Activated naive CD4-positive, alpha-beta T cell treated with anti-CD3 and anti-CD28 coated beads, Interleukin-2, amount 10 ng/mL, durations not matched to agents 7 days and 5 days (primary cell): Measurements from ENCODE around the gene GLRA2.

Experiments used
- CTCF ChIA-PET: fragments of 350-600 bp; sonication (Branson Sonifier 250); formaldehyde crosslinking; loops from one replicate; lab custom pipeline; 2021; ENCODE audit warnings: antibody characterized with exemption; lab: Charles Lee
- DNase-seq: peaks from one replicate; pipeline ENCODE4 v3.0.0-alpha.2; 2020
- H3K27ac Mint-ChIP-seq: one replicate; pipeline ENCODE4 v1.8.0; 2021; ENCODE audit warnings: mild to moderate bottlenecking, moderate library complexity, mixed read lengths
- H3K27me3 Mint-ChIP-seq: one replicate; pipeline ENCODE4 v1.8.0; 2021; ENCODE audit warnings: mild to moderate bottlenecking, mixed read lengths
- H3K36me3 Mint-ChIP-seq: one replicate; pipeline ENCODE4 v1.8.0; 2021; ENCODE audit warnings: mixed read lengths
- H3K4me1 Mint-ChIP-seq: one replicate; pipeline ENCODE4 v1.8.0; 2021; ENCODE audit warnings: mixed read lengths
- H3K4me3 Mint-ChIP-seq: one replicate; pipeline ENCODE4 v1.8.0; 2021; ENCODE audit warnings: mild to moderate bottlenecking, moderate library complexity, mixed read lengths
- H3K9me3 Mint-ChIP-seq: one replicate; pipeline ENCODE4 v1.8.0; 2021; ENCODE audit warnings: mixed read lengths

The GLRA2 gene

GRCh38 chrX:14529290-14529989, at the start of gene GLRA2:
GLRA2 (plus strand) TSS chrX:14529536; CDS start chrX:14530058, 522 bp downstream.
- H3K27ac Mint-ChIP-seq, result no peak within 1 kb of the TSS
- peaks cover 2% of the 10 kb centered on the region for H3K4me1 Mint-ChIP-seq
- H3K9me3 Mint-ChIP-seq, result no peaks in the 10 kb centered on the region
- CTCF ChIA-PET, result interaction anchor here (0.7 to 1.9 kb wide), 5 partner anchors 10 to 714 kb away, joined by 3 to 4 read pairs (median 3); no protein-coding TSS in a partner anchor
- H3K4me3 Mint-ChIP-seq, result no peak within 1 kb of the TSS
- no peaks in the 10 kb centered on the region for H3K36me3 Mint-ChIP-seq
- DNase-seq, result peak; percentile 39
- peaks cover 9% of the 10 kb centered on the region for H3K27me3 Mint-ChIP-seq

DNA sequence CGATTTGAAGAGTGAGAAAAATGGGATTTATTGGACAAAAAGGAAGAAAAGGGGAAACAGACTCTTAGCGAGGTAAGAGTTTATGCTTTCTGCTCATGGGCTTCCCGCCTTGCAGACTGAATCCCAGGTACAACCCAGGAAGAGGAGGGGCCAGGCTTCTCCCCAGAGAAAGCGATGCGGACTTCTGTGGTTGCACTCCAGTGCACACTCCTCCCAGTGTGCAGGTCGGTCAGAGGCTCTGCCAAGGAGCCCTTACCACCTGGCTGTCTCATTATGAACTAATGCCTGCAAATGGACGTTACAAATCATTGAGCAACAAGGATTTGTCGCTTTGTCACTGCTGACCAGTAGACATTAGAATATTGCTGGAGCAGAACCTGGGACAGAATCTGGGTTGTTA, 39.9 kb upstream of the GLRA2 start:
- no peak overlapping the region for H3K27ac Mint-ChIP-seq
- no peaks in the 10 kb centered on the region for H3K9me3 Mint-ChIP-seq
- CTCF ChIA-PET, result no interaction called here
- no peaks in the 10 kb centered on the region for H3K36me3 Mint-ChIP-seq
- H3K4me3 Mint-ChIP-seq, result no peak overlapping the region
- H3K4me1 Mint-ChIP-seq, result no peaks in the 10 kb centered on the region
- no peak for DNase-seq
- H3K27me3 Mint-ChIP-seq, result peaks cover 4% of the 10 kb centered on the region

DNA sequence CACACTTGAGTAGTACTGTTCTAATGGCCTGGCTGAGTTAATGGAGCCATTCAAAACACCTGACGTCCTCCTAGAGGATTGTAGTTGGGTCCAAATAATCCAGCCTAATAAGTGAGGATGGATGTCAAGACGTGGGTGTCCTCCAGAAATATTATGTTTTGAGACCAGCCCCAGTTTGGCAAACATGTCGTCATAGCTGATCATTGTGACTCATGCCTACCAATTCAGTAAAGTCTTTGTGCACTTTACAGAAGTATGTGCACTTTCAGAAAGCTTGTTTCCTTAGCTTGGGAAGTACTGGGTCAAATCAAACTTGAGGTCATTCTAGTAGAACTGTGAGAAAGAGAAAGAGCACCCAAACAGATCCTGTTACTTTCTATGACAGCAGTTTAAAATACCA, 37.6 kb upstream of the GLRA2 start:
- CTCF ChIA-PET, result no interaction called here

DNA sequence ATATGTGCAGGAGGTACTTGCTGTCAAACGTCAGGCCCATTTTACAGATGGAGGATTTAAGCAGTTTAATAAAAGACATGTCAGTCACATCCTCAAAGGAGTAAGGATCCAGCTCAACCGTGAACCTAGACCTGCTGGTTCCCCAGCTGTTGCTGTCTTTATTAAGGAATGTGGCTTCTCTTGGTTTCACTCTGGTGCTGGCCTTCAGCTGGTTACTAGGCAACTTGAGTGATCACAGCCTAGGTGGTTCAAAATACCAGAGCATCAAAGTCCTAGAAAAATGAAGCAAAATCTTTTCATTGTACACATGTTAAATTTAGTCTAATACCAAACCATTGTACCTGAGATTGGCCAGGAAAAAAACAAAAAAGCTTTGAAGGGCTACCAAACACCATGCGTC, 32.7 kb upstream of the GLRA2 start:
- peak overlapping the region; percentile 79 for H3K27ac Mint-ChIP-seq
- peak overlapping the region; percentile 67 for H3K4me3 Mint-ChIP-seq
- H3K4me1 Mint-ChIP-seq, result peaks cover 17% of the 10 kb centered on the region
- H3K27me3 Mint-ChIP-seq, result no peaks in the 10 kb centered on the region
- CTCF ChIA-PET, result no interaction called here
- DNase-seq, result peak; percentile 19
- no peaks in the 10 kb centered on the region for H3K36me3 Mint-ChIP-seq
- no peaks in the 10 kb centered on the region for H3K9me3 Mint-ChIP-seq

More for the DNA sequence above, 37.6 kb upstream of the GLRA2 start:
- Mint-ChIP-seq H3K36me3 (no peaks in the 10 kb centered on the region), H3K27me3 (peaks cover 4% of the 10 kb centered on the region), H3K4me3 (no peak overlapping the region), H3K4me1 (peaks cover 3% of the 10 kb centered on the region), H3K9me3 (no peaks in the 10 kb centered on the region), H3K27ac (no peak overlapping the region)
- no peak for DNase-seq

GRCh38 chrX:14497184-14497666, 32.1 kb upstream of the GLRA2 start:
- CTCF ChIA-PET, result no interaction called here
- Mint-ChIP-seq H3K9me3 (no peaks in the 10 kb centered on the region), H3K36me3 (no peaks in the 10 kb centered on the region), H3K4me3 (peak overlapping the region; percentile 67), H3K27ac (peak overlapping the region; percentile 79), H3K27me3 (no peaks in the 10 kb centered on the region), H3K4me1 (peaks cover 17% of the 10 kb centered on the region)
- DNase-seq, result peak; percentile 23

DNA sequence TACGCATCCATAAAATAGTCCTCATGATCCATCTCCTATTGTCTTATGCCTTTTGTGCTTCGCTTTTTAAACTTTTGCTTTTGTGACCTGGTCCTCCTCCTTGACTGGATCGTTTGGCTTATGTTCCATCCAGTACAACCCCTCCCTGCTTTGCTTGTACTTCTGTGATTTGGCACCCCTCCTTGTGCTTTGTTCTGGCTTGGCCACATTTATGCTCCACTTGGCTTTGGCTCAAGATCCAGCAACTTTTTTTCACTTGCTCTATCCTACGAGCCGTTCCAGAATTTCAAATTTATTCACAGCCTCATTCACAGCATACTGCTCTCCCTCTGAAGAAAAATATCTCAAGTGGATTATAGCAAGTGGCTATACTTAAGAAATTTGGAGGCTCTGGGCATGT, 28.0 kb upstream of the GLRA2 start:
- H3K4me1 Mint-ChIP-seq, result peaks cover 17% of the 10 kb centered on the region
- H3K27me3 Mint-ChIP-seq, result no peaks in the 10 kb centered on the region
- no peaks in the 10 kb centered on the region for H3K36me3 Mint-ChIP-seq
- H3K9me3 Mint-ChIP-seq, result no peaks in the 10 kb centered on the region
- CTCF ChIA-PET, result no interaction called here
- no peak overlapping the region for H3K4me3 Mint-ChIP-seq
- no peak for DNase-seq
- H3K27ac Mint-ChIP-seq, result no peak overlapping the region

- H3K27ac Mint-ChIP-seq, result no peak overlapping the region
- no peaks in the 10 kb centered on the region for H3K27me3 Mint-ChIP-seq
- no peak for DNase-seq
- H3K4me1 Mint-ChIP-seq, result no peaks in the 10 kb centered on the region
- CTCF ChIA-PET, result no interaction called here
- no peaks in the 10 kb centered on the region for H3K36me3 Mint-ChIP-seq
- H3K4me3 Mint-ChIP-seq, result no peak overlapping the region
- no peaks in the 10 kb centered on the region for H3K9me3 Mint-ChIP-seq
Observed at GRCh38 chrX:14504960-14505538, 24.3 kb upstream of the GLRA2 start.

GRCh38 chrX:14505648-14506047, 23.7 kb upstream of the GLRA2 start:
- Mint-ChIP-seq H3K4me3 (no peak overlapping the region), H3K36me3 (no peaks in the 10 kb centered on the region), H3K27me3 (no peaks in the 10 kb centered on the region), H3K9me3 (no peaks in the 10 kb centered on the region), H3K27ac (no peak overlapping the region), H3K4me1 (no peaks in the 10 kb centered on the region)
- CTCF ChIA-PET, result no interaction called here
- DNase-seq, result no peak

DNA sequence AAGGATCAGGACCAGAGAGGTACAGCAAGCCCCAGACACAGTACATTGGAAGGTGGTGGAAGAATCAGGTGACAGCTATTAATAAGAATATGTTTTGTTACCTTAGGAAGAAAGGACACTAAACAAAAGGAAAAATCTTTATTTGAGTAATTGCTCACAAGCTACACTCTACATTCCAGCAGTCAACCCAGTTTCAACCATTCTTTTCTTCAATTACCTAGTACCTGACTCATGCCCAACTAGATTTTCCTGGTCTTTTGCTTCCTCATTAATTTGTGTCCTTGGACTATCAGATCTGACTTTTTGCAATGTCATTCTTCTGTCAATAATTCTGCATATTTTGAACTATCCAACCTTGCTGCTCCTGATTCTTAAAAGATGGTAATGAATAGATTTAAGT, 22.5 kb upstream of the GLRA2 start:
- DNase-seq, result no peak
- Mint-ChIP-seq H3K36me3 (no peaks in the 10 kb centered on the region), H3K4me3 (no peak overlapping the region), H3K27ac (no peak overlapping the region), H3K27me3 (no peaks in the 10 kb centered on the region), H3K9me3 (no peaks in the 10 kb centered on the region), H3K4me1 (no peaks in the 10 kb centered on the region)
- CTCF ChIA-PET, result no interaction called here

DNA sequence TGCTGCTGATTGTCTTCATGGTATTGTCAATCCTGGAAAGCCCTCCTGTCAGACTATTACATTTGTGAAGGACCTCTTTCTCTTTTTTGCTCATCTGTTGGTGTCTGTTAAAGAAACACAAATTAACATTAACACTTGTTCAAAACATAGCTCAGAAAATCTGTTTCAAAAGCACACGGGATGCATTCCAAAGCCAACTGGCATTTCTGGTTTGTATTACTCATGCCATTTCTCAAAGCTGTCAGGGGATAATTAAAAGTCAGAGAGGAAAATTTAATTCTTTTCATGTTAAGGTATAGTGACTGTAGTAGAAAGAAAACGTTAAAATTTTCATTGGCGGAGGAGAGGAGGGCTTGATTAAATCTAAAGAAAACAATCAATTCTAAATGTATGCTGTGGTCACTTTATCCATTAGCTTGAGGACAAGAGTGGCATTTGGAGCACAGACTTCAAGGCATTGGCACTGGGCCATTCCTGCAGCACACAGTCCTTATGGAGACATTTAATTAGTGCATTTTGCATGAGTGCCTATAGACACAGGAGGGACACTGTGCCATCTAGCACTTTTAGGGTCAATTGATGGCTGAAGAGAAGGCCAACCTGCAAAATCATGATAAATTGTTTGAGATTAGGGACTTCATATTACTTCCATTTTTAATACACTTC, 21.2 kb upstream of the GLRA2 start:
- no peak for DNase-seq
- H3K27ac Mint-ChIP-seq, result no peak overlapping the region
- no peaks in the 10 kb centered on the region for H3K9me3 Mint-ChIP-seq
- H3K27me3 Mint-ChIP-seq, result no peaks in the 10 kb centered on the region
- H3K36me3 Mint-ChIP-seq, result no peaks in the 10 kb centered on the region
- no peak overlapping the region for H3K4me3 Mint-ChIP-seq
- CTCF ChIA-PET, result no interaction called here
- no peaks in the 10 kb centered on the region for H3K4me1 Mint-ChIP-seq

DNA sequence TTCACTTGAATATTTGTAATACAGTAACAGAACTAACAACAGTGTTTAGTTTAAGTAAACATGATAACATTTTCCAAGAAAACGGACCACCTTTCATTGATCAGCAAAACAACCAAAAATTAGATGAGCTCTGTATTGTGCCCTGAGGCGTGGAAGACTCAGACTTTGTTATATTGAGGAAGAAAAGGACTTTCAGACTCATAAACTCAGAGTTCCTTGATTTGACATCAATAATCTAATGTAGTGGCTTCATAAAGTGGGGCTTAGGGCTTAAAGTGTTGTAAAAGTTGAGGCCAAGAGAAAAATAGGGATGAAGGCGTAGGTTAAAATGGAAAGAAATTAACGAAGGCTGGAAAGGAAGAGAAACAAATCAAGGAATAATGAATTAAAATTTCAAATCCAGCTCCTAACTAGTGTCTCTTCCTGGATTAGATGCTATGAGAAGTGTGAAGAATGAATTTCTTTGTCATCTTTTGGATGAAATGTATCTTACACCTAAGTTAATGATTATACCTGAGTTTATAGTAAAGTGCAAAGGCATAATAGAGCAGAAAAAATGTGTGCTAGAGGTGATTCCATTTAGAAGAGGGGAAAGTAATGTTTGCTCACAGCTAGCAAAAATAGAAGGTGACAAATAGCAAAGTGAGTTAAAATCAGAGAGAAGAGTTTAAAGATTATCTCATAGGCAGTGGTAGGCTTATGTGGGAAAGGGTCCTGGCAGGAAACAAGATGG, 19.8 kb upstream of the GLRA2 start:
- CTCF ChIA-PET, result interaction anchor here (0.6 kb wide), 1 partner anchor 17 kb away, joined by 3 read pairs; no protein-coding TSS in a partner anchor
- Mint-ChIP-seq H3K4me3 (no peak overlapping the region), H3K27ac (no peak overlapping the region), H3K36me3 (no peaks in the 10 kb centered on the region), H3K9me3 (no peaks in the 10 kb centered on the region), H3K4me1 (no peaks in the 10 kb centered on the region), H3K27me3 (no peaks in the 10 kb centered on the region)
- DNase-seq, result no peak

DNA sequence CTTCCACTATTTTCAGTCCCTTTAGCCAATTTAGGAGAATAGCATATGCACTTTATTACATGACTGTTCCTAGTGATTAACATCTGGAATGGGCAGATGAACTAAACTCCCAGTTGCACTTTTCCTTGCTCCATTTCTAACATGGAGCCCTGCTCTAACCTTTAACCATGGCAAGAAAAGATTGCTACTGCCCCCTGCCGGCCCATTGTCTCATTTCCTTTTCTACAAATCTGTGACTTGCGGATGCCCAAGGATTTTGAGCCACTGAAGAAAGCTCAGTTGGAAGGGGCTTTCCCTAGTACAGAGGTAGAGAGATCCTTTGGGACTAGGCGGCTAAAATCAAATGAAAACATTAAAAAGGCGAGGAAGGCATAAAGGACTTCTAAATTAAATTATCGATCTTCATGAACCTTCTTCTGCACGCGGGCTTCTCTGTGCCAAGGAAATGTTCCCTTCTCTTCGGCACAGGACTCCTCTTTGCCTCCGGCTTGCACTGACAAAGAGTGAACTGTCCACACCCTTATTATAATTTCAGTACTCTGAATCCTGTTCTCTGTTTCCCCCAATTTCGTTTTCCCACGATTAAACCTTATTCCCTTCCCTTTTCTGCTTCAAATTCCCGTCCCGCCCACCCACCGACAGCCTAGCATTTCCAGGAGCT, 577 bp upstream of the GLRA2 start:
- Mint-ChIP-seq H3K27ac (no peak overlapping the region), H3K4me1 (peaks cover 2% of the 10 kb centered on the region), H3K36me3 (no peaks in the 10 kb centered on the region), H3K9me3 (no peaks in the 10 kb centered on the region), H3K27me3 (peaks cover 9% of the 10 kb centered on the region), H3K4me3 (no peak overlapping the region)
- CTCF ChIA-PET, result interaction anchor here (0.7 to 1.9 kb wide), 5 partner anchors 11 to 714 kb away, joined by 3 to 4 read pairs (median 3); no protein-coding TSS in a partner anchor
- DNase-seq, result peak; percentile 67

GRCh38 chrX:14533867-14534266, 4.5 kb downstream of the GLRA2 start:
- peaks cover 2% of the 10 kb centered on the region for H3K4me1 Mint-ChIP-seq
- CTCF ChIA-PET, result no interaction called here
- H3K27ac Mint-ChIP-seq, result no peak overlapping the region
- H3K36me3 Mint-ChIP-seq, result no peaks in the 10 kb centered on the region
- no peak for DNase-seq
- no peak overlapping the region for H3K4me3 Mint-ChIP-seq
- peaks cover 5% of the 10 kb centered on the region for H3K27me3 Mint-ChIP-seq
- H3K9me3 Mint-ChIP-seq, result no peaks in the 10 kb centered on the region

- Mint-ChIP-seq H3K27me3 (no peaks in the 10 kb centered on the region), H3K4me1 (no peaks in the 10 kb centered on the region), H3K27ac (no peak overlapping the region), H3K36me3 (no peaks in the 10 kb centered on the region), H3K4me3 (no peak overlapping the region), H3K9me3 (no peaks in the 10 kb centered on the region)
- CTCF ChIA-PET, result no interaction called here
- DNase-seq, result no peak
Observed at GRCh38 chrX:14546190-14546589, 16.9 kb downstream of the GLRA2 start.
